HL-60 (cell line): Measurements from ENCODE around the gene CD300LB.
"Not testable (repeated sequence)": the region's sequence is repeated elsewhere in the genome, so short reads cannot be mapped to it uniquely, and the experiment has no call there.

Experiments used
- CTCF ChIP-seq: IDR thresholded peaks from one replicate; pipeline ENCODE4 v1.5.1; 2011; ENCODE audit warnings: low read length, control low read depth, inconsistent platforms; ENCODE audit not compliant: insufficient read depth
- GABPA ChIP-seq: IDR thresholded peaks from 2 replicates; pipeline ENCODE4 v1.6.1; 2012; ENCODE audit warnings: low read depth
- POLR2AphosphoS5 ChIP-seq: IDR thresholded peaks from 2 replicates; pipeline ENCODE4 v1.6.1; 2012; ENCODE audit warnings: low read depth
- REST ChIP-seq: IDR thresholded peaks from 2 replicates; pipeline ENCODE4 v1.6.1; 2012; ENCODE audit warnings: low read depth; ENCODE audit not compliant: insufficient replicate concordance

DNA sequence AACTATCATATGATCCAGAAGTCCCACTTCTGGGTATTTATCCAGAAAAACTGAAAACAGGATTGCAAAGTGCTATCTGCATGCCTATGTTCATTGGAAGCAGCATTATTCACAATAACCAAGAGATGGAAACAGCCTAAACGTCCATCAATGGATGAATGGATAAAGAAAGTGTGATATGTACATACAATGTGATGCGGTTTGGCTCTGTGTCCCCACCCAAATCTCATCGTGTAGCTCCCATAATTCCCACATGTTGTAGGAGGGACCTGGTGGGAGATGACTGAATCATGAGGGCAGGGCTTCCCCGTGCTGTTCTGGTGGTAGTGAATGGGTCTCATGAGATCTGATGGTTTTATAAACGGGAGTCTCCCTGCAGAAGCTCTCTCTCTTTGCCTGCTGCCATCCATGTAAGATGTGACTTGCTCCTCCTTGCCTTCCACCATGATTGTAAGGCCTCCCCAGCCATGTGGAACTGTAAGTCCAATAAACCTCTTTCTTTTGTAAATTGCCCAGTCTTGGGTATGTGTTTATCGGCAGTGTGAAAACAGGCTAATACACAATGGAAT lies 12.8 kb downstream of the CD300LB start:
- TF ChIP-seq CTCF, GABPA, POLR2AphosphoS5, REST: not testable (repeated sequence)
